ENCODE results near the gene GJD3.

GRCh38 chr17:40338941-40339649, 25.4 kb downstream of the GJD3 start:
- TF ChIP-seq CTCF (IDR thresholded peaks at IDR 0.05) (no peak), EP300 (IDR thresholded peaks at IDR 0.05) (no peak)

Measured in gastroesophageal sphincter (tissue), 3 donors.